OCI-LY1 (cell line): Measurements from ENCODE around the gene CDK9.

Source experiments
- H2AFZ ChIP-seq: fragments of 200-600 bp; sonication (generic), shearing (Covaris generic); 2 replicates; pipeline ENCODE4 v1.6.0; 2014; ENCODE audit warnings: antibody characterized with exemption, mild to moderate bottlenecking, low read length
- H3F3A ChIP-seq: fragments of 200-600 bp; sonication (generic), shearing (Covaris generic); 2 replicates; pipeline ENCODE4 v1.6.0; 2014; ENCODE audit warnings: mild to moderate bottlenecking, antibody characterized with exemption, low read length, moderate library complexity; ENCODE audit not compliant: insufficient read depth
- H3K27ac ChIP-seq: fragments of 200-600 bp; sonication (generic); 2 replicates; pipeline ENCODE4 v1.5.1; 2014; ENCODE audit warnings: low read length, mixed run types, mild to moderate bottlenecking, low read depth; ENCODE audit not compliant: poor library complexity, severe bottlenecking
- H3K27me3 ChIP-seq: fragments of 200-600 bp; sonication (generic); 2 replicates; pipeline ENCODE4 v1.6.0; 2014; ENCODE audit warnings: antibody characterized with exemption, mild to moderate bottlenecking, low read length, moderate library complexity; ENCODE audit not compliant: insufficient read depth
- H3K36me3 ChIP-seq: fragments of 200-600 bp; sonication (generic); 2 replicates; pipeline ENCODE4 v1.6.1; 2014; ENCODE audit warnings: mild to moderate bottlenecking, antibody characterized with exemption, low read length, moderate library complexity, mixed read lengths; ENCODE audit not compliant: insufficient read depth
- H3K4me1 ChIP-seq: fragments of 200-600 bp; sonication (generic); 2 replicates; pipeline ENCODE4 v1.5.1; 2014; ENCODE audit warnings: mild to moderate bottlenecking, low read length, moderate library complexity; ENCODE audit not compliant: insufficient read depth, severe bottlenecking
- H3K4me2 ChIP-seq: fragments of 200-600 bp; sonication (generic), shearing (Covaris generic); 2 replicates; pipeline ENCODE4 v1.6.1; 2014; ENCODE audit warnings: low read length
- H3K4me3 ChIP-seq: fragments of 200-600 bp; sonication (generic); 2 replicates; pipeline ENCODE4 v1.5.1; 2014; ENCODE audit warnings: low read length, low read depth, mild to moderate bottlenecking, mixed read lengths; ENCODE audit not compliant: poor library complexity, severe bottlenecking
- H3K79me2 ChIP-seq: fragments of 200-600 bp; shearing (Covaris generic); 2 replicates; pipeline ENCODE4 v1.6.1; 2016; ENCODE audit warnings: mixed run types, low read length, mixed read lengths; ENCODE audit not compliant: insufficient read depth
- H3K9ac ChIP-seq: fragments of 200-600 bp; sonication (generic), shearing (Covaris generic); 2 replicates; pipeline ENCODE4 v1.6.1; 2014; ENCODE audit warnings: mild to moderate bottlenecking, low read length, mixed read lengths
- H3K9me2 ChIP-seq: fragments of 200-600 bp; sonication (generic), shearing (Covaris generic); 2 replicates; pipeline ENCODE4 v1.6.1; 2014; ENCODE audit warnings: low read depth, mild to moderate bottlenecking, low read length, mixed read lengths
- H3K9me3 ChIP-seq: fragments of 200-600 bp; shearing (Covaris generic); 2 replicates; pipeline ENCODE4 v1.6.1; 2014; ENCODE audit warnings: low read length, mixed read lengths
- H4K20me1 ChIP-seq: fragments of 200-600 bp; sonication (generic), shearing (Covaris generic); 2 replicates; pipeline ENCODE4 v1.6.0; 2016; ENCODE audit warnings: mild to moderate bottlenecking, low read length; ENCODE audit not compliant: insufficient read depth
- CTCF ChIP-seq: fragments of 200-600 bp; sonication (generic), shearing (Covaris generic); IDR thresholded peaks from 2 replicates; pipeline ENCODE4 v1.5.1; 2017; ENCODE audit warnings: mild to moderate bottlenecking, antibody characterized with exemption, low read length, moderate library complexity, mixed read lengths
- EZH2 ChIP-seq: fragments of 200-600 bp; sonication (generic), shearing (Covaris generic); IDR thresholded peaks from 2 replicates; pipeline ENCODE4 v1.8.0; 2017; ENCODE audit warnings: borderline replicate concordance, mixed run types, mild to moderate bottlenecking, antibody characterized with exemption, low read length, moderate library complexity, mixed read lengths

Gene CDK9

GRCh38 chr9:127803507-127804352 lies 17.9 kb downstream of the CDK9 start:
- no peaks in the 10 kb centered on the region for H3F3A ChIP-seq
- TF ChIP-seq CTCF = no peak
- no peak for TF ChIP-seq EZH2
- H2AFZ ChIP-seq = no peak overlapping the region

DNA sequence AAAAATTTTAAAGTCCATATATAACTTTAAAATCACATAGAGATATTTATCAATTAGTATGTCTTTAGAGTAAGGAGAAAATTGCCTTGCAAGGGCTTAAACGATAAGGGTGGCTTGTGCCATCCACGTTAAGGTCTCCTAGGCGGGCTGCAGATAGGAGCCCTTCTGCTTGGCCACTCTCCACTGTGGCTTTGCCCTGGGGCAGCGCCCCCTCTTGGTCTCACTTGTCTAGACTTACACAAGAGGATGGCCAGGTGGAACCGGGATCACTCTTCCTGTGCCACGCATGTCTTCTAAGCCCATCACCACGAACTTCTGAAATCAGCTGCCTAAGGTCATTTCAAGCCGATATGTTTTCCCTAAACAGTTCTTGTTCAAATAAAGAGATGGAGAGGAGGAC lies 19.8 kb downstream of the CDK9 start:
- Histone ChIP-seq H3K4me3 (no peak overlapping the region), H3K9ac (no peak overlapping the region), H2AFZ (no peak overlapping the region), H3K27ac (no peak overlapping the region), H3K4me2 (no peak overlapping the region), H3K9me3 (no peaks in the 10 kb centered on the region), H4K20me1 (no peaks in the 10 kb centered on the region), H3K4me1 (peaks cover 20% of the 10 kb centered on the region), H3K27me3 (no peaks in the 10 kb centered on the region), H3K79me2 (peaks cover 8% of the 10 kb centered on the region; the same call in 1 of the 2 replicates), H3K36me3 (peaks cover 48% of the 10 kb centered on the region), H3K9me2 (no peaks in the 10 kb centered on the region), H3F3A (no peaks in the 10 kb centered on the region)
- TF ChIP-seq CTCF = peak; percentile 62
- TF ChIP-seq EZH2 = no peak

More at GRCh38 chr9:127803507-127804352, 17.9 kb downstream of the CDK9 start:
- Histone ChIP-seq H3K79me2 (peaks cover 8% of the 10 kb centered on the region; the same call in 1 of the 2 replicates), H3K4me1 (peaks cover 20% of the 10 kb centered on the region), H3K9me2 (no peaks in the 10 kb centered on the region), H3K4me3 (peak overlapping the region; percentile 100), H3K36me3 (peaks cover 31% of the 10 kb centered on the region), H3K9me3 (no peaks in the 10 kb centered on the region), H3K9ac (peak overlapping the region; percentile 100), H3K27ac (peak overlapping the region; percentile 74), H3K27me3 (no peaks in the 10 kb centered on the region), H4K20me1 (no peaks in the 10 kb centered on the region), H3K4me2 (peak overlapping the region; percentile 99)

DNA sequence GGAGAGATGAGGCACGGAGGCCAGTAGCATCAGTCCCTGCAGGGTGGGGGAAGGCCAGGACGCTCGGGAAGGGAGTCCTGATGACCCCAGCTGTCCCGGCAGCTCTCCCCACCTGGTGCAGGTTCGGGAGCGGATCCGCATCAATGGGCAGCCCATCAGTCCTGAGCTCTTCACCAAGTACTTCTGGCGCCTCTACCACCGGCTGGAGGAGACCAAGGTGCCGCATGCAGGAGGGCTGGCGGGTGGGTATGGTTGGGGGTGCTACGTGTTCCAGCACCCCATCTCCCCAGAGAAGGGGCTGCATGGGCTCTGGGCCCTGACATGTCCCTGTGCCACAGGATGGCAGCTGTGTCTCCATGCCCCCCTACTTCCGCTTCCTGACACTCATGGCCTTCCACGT lies 21.0 kb downstream of the CDK9 start:
- Histone ChIP-seq H3K36me3 (peaks cover 51% of the 10 kb centered on the region), H3K4me2 (no peak overlapping the region), H3K9me2 (no peaks in the 10 kb centered on the region), H2AFZ (no peak overlapping the region), H3K4me1 (peaks cover 18% of the 10 kb centered on the region), H3K79me2 (peaks cover 8% of the 10 kb centered on the region; the same call in 1 of the 2 replicates), H3F3A (no peaks in the 10 kb centered on the region), H3K27me3 (no peaks in the 10 kb centered on the region), H3K4me3 (no peak overlapping the region), H3K27ac (no peak overlapping the region), H3K9me3 (no peaks in the 10 kb centered on the region), H4K20me1 (no peaks in the 10 kb centered on the region), H3K9ac (no peak overlapping the region)
- TF ChIP-seq CTCF (no peak), EZH2 (no peak)
